HT-29 (cell line): ENCODE data around the gene PGM1. TPM values are rescaled to one million over a fixed set of nuclear protein-coding genes. Genes with fewer than 3 reads are reported as not detected.

Experiments
- DNase-seq: peaks from one replicate; pipeline ENCODE4 v3.0.0-alpha.2; 2015; ENCODE audit warnings: low spot score
- total RNA-seq: library from RNA; depleted of rRNA; stranded (reverse); fragments of >200 nt; shearing (Covaris generic); gene quantifications from 2 replicates; pipeline ENCODE4 v1.2.3, GENCODE V29; 2014

Gene PGM1
- total RNA-seq, 1 experiment from 2014 or later = 18.0 TPM

DNA sequence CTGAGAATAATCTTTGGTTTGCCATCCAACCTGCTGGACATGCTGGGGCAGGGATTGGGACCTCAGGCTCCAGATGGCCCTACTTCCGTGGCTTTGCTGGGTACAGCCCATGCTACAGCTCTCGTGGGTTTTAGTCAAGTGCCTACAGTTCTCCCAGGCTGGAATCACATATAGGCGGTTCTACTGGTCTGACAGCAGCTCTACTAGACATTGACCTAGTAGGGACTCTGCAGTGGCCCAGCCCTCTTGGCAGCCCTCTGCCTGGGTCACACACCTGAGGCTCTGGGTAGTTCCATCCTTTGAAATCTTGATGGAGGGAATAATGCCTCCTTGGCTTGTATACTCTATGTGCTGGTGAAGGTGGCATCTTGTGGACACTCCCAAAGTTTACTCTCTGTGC lies 72.2 kb downstream of the PGM1 start:
- no peak for DNase-seq

DNA sequence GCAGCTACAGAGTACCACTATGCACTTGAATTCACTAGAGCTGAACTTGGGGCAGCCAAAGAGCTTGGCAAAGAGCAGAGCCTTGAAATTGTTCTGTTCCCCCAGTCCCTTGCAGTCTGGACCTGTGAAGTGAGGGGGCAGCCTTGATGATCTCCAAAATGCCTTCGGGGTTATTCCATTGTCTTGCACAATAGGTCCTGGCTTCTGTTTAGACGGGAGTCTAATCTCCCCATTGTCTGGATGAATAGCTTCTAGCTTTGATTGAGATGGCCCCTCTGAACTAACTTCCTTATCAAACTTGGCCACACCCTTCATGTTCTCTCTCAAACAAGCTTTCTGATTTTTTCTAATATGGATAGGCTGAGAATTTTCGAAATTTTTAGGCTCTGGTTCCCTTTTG lies 72.6 kb downstream of the PGM1 start:
- no peak for DNase-seq

DNA sequence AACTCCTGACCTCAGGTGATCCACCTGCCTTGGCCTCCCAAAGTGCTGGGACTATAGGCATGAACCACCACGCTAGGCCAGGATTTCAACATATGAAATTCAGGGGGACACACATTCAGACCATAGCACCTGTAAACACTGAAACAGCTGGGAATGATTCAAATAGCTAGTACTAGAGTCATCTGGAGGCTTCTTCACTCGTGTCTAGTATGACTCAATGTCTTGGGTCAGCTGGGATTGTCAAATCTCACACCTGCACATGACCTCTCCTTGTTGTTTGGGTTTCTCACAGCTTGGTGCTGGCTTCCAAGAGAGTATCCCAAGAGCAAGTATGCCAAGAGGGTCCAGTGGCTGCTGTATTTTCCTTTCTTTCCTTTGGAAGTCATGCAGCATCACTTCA lies 75.1 kb downstream of the PGM1 start:
- no peak for DNase-seq

DNA sequence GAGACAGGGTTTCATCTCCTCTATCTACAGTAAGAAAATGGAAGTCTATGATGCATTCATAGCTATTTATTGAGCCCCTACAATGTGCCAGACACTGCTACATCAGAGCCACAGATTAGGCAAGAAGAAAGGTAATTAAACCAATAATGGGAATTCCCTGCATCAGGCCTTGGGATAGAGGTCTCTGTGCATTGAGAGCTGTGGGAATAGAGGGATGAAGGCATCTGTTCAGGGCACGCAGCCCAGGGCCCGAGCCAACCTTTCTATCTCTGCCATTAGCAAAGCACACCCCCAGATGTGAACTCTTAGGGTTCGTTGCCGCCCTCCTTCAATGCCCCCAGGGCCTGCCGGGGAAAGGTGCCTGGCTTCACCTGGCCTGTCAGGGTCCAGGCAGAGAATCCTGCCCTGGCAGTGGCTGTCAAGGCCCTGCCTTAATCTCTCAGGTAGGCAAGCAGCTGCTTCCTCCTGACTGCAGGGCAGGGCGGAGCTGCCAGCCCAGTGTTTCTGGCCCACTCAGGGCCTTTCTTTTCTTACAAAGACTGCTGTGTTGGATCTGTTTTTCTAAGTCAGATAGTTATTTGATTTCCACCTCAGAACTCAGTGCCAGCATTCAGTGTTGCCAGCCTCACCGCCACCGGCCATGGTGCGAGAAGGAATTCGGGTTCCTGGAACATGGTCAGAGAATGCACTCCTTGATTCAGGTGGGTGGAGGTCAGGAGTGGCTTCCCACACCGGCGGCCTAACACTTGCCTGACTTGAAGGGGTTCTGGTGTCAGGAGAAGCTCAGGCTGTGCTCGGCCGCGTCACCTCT lies 76.1 kb downstream of the PGM1 start:
- DNase-seq = peak; percentile 30

DNA sequence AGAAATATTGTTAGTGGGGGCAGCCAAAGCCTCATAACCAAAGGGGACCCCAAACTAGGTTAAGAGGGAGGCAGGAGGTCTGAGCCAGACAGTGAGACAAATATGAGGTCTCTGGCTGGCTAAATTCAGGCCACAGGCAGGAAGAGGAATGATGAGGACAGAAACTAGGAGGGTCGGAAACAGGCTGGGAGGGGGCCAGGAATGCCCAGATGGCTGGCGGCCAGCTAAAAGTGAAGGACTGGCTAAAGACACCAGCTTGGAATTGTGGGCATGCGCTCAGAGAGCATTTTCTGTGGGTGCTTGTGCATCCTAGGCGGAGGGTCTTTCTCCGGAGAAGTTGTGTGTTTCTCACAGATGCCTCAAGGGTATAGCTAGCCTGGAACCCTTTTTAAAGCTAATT lies 77.0 kb downstream of the PGM1 start:
- DNase-seq = no peak

DNA sequence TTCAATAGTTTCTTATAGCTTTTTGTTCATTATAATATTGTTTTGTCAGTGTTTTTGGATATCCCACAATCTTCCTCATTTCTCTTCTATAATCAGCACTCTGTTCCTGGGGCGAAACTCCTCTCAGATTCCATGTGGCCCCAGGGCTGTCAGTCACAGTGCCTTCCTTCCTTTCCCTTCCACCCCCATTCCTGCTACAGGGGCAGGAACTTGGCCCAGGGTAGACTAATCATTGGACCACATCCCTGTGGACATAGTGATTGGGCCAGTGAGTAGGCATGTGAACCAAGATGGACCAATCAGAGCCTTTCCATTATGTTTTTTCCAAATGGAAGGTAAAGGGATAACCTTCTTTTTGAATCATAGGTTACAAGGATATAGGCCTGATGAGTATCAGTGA lies 78.3 kb downstream of the PGM1 start:
- DNase-seq = no peak

DNA sequence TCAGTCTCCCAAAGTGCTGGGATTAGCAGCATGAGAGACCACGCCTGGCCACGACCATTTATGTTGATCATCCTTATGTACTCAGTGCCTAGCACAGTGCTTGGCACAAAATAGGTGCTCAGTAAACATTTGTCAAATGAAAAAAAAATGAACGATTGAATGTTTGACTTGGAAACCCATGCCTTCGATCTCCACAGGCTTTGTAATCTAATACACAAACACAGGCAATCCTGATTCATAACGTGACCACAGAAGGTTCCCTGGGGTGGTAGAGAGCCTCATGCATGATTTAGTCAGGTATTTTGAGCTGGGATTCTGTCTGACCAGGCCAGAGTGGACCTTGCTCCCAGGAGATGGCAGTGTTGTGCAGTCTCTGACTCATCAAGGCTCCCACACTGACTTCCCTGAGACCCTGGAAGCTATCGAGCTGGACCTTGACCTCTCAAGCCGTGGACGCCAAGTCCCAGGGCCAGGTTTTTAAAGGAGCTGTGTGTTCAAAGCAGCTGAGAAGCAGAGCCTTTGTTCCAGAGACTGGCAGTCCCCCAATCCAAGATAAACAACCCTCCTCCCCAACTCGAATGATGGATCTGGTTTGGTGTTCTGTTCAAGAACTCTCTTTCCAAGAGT lies 81.1 kb downstream of the PGM1 start:
- DNase-seq = peak; percentile 96

DNA sequence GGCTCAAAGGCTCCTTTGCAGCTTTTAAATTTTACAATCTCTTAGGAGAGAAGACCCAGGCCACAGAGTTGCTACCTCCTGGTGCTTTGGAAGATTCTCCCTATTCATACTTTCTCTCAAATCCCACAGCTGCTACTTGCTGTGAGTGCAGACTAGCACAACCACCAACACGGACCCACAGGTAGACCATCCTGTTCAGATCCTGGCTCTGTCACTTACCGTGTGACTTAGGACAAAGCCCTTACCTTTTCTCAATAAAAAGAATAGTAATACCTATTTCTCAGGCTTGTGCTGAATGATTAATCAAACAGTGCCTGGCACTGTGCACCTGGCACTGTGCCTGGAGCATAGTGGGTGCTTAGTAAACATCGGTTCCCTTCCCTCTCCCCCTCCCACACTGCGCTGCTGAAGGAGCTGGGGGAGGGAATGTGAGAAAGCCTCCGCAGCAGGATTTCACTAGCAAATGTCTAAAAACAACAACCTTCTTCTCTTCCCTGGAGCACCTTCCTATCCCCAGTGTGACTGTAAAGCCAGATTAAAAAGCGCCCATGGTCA lies 81.7 kb downstream of the PGM1 start:
- DNase-seq = no peak

DNA sequence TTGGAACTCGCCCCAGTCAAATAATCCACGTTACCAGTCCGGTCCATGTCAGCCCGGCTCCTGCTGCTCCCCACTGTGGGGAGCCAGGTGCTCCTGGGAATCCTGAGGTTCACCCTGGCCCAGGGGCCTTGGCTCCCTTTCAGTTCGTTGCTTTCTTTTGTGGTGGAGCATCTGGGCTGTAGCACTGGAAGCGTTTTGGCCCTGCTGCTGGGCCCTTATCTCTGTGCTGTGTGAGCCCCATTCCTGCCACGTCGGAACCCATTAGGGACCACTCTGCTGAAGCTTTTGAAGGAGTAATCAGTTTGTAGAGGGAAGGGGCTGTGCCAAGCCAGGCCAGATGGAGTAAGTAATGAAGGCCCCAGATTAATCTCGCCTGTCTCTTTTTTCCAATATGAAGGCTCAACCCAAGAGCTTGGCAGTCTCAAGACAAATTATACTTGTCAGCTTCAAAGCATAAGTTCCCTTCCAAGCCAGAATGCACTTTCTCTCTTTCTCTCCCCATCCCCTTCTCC lies 82.3 kb downstream of the PGM1 start:
- DNase-seq = no peak

DNA sequence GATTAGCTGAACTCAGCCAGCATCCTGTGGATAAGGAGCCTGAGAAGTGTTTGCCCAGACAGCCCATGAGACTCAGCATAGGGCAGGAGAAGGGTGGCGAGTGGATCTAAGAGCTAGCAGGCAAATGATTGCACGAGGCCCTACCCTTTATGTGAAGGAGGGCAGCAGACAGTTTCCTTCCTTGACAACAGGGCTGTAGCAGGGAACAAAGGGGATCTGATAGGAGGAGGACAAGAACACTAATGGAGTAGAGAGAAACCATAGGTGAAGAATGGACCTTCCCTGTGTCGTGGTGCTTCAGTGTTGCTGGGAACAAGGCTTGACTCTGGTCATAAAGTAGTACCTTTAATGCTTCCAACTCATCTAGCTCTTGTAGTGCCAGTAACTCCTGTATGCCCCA lies 84.3 kb downstream of the PGM1 start:
- no peak for DNase-seq

DNA sequence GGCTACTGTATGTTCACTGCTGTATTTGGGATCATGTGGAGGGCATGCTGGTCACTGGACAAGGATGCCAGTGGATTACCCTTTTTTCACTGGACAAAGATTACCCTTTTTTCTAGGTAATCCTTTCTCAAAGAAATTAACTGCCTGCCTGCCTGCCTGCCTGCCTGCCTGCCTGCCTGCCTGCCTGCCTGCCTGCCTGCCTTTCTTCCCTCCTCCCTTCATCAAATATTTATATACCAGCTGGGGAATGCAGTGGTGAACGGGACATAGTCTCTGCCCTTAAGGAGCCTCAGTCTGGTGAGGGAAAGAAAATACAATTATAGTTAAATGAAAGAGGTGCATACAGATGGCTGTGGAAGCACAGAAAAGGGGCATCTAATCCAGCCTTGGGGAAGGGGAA lies 85.0 kb downstream of the PGM1 start:
- no peak for DNase-seq

DNA sequence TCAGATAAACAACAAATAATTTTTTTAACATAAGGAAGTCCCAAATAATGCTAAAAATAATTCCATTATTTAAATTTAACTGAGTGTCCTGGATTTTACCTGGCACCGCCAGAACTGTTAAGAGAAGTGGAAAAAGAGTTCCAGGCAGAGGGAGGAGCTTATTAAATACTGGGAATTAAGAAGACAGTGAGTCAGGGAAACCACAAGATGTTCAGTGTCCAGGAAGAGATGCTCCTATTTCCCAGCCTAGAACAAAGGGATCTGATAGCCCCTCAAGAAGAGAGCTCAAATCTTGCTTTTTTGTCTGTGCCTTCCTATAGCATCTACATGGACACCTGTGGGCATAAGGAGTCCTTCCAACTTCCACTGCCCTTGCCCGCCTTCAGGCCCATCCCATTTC lies 85.9 kb downstream of the PGM1 start:
- DNase-seq = no peak

DNA sequence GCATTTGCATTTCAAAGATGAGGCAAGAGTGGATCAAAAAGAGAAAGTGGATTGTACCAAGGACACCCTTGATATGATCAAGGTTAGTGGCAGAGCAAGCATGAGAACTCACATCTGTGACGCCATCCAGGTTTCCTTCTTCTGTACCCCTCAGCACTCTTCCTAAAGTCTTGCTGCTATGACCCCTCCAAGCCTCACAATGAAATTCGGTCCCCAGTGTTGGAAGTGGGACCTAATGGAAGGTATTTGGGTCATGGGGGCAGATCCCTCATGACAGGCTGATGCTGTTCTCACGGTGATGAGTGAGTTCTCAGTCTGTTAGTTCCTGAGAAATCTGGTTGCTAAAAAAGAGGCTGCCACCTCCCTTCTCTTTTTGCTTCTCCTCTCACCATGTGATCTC lies 86.4 kb downstream of the PGM1 start:
- DNase-seq = no peak

DNA sequence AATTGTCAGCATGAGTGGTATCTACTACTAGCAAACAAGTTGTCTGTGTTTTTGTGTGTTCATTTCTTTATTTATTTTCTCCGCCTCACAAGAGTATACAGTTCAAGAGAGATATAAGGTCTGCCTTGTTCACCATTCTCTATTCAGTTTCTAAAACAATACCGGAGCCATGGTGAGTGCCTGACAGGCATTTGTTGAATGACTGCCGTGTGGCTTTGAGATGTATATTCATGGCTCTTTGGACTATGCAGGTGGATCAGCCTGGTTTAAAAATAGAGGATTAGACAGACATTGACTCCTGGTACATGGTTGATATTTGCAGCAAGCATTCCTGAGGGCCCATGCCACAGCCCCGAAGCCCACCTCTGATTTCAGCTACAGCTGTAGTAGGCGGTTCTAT lies 89.7 kb downstream of the PGM1 start:
- DNase-seq = no peak

DNA sequence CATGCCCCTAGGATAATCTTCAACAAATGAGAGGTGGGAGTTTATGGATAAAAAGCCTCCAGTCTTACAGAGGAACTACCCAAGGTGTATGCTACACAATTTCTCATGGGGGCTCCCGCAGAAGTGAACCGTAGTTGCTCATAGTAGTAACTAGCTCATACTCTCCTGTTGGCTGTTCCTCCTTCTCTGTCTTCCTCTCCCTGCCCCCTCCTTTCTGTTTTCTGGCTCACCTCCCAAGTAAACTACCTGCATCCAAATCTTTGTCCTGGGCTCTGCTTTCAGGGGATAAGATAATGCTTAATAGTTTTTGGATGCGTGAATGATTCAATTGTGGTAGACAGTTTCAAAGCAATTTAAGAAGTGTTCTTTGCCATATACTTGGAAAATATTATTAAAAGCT lies 90.5 kb downstream of the PGM1 start:
- DNase-seq = no peak

DNA sequence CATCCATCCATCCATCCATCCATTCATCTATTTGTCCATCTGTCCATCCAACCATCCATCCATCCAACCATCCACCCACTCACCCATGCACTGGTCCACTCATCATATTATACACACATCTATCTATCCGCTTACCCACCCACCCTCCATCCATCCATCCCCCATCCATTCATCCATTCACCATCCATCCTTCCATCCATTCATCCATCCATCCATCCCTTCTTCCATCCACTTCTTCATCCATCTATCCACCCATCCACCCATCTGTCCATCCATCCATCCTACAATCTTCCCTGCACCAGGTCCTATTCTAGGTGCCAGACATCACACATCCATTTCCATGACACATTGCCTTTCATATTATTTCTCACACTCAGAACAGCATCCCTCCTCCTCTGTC lies 93.5 kb downstream of the PGM1 start:
- DNase-seq = no peak

DNA sequence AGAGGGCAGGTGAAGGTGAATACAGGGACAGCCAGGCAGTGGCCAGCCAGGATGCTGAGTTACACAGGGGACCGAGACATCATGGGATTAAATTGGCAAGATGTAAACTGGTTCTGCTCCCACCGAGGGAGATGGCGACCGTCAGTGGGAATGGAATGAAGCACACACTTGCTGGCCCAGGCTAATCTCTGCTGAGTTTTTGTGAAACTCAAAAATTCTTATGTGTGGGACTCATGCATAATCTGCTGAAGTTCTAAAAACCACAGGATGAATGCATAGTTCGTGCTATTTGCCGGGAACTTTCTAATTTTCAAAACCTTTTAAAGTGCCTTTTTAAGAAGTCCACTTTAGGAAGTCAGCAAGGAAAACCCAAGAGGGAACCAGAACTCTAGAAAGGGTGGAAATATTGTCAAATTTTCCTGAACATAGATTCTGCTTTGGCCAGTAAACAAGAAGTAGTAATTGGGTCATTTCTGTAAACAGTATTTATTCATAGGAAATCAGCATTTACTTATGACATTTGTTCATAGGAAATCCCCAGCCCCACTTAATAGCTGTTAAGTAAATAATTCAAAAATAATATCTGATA lies 95.2 kb downstream of the PGM1 start:
- no peak for DNase-seq

DNA sequence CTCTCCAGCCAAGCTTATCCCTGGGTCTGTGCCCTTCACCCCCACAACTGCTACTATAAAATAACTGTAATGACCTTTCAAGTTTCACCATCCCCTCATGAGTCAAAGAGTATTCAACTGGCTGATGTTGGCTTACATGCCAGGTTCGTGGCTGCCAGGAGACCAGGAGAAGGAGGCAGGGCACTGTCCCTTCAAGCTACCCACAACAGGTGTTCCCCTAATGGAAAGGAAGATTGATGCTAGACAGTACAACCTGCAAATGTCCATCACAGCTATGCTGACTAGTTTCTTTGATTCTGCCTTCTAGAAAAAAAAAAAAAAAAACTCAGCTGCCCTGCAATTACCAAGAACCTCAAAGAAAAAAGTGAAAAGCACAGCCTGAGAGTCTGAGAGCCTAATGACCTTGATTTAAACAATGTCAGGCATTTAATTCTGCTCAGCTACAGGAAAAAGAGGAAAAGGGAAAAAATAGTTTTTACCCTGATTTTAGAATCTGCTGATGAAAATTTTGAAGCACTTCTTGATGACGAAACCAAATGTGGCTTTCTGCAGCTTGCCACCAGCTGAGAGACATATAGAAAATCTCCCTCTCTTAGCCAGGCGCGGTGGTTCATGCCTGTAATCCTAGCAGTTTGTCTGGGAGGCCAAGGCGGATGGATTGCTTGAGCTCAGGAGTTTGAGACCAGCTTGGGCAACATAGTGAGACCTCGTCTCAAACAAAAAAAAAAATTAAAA lies 97.9 kb downstream of the PGM1 start:
- DNase-seq = no peak

DNA sequence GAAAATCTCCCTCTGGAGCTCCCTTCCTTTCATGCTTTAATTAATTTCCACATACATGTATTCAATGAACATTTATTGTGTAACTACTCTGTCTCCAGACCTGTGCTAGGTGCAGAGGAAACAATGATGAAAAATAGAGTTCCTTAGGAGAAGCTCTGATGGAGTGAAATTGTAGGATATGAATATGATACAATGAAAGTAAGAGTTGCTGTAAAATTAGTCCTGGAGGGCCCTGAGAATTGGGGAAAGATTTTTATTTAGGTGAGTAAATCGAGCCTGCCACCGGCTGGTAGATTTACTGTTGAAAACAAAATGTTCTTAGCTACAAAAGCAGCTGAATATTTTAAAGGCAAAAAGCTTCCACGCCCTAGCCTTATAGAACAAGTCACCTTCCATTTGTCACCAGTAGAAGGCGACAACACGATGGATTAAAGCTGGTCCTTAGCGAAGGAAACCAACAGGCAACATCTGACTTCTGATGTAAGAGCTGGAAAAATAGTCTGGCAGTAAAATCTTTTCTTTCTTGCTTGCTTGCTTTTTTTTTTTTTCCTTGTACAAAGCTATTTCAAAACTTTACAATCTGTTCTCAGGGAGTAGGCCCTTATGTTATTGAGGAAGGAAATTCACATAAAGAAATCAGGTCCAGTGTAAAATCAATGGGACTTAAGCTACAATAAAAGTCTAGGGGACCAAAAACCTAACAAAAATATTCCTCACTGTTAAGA lies 98.7 kb downstream of the PGM1 start:
- DNase-seq = peak; percentile 86

DNA sequence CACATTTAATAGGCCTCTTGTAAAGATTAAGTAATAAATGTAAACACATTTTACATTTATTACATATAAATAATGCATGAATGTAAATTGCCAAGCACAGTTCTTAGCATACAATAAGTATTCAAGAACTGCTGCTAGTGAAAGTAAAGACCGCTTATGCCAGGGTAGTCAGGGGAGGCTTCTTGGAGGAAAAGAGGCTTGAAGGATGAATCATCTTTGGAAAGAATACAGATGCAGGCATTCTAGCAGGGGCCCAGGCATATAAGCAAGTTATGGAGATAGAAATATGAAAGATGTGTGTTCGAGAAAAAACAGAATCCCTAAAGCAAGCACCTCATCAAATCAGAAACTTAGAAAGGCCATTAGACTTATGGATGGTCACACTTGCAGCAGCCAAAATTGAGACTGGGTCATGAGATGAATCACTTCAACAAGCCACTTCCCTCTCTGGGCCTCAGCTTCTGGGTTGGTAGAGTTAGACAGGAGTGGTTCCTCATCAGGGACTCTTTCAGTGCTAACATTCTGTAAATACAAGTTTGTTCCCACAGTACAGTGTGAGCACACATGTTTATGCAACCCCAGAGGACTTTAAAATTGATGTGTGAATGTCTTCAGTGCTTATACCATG lies 100.8 kb downstream of the PGM1 start:
- DNase-seq = no peak
